A549 (cell line): ENCODE measurements around the gene BRSK2. TPM values are rescaled to one million over a fixed set of nuclear protein-coding genes. Genes with fewer than 3 reads are reported as not detected.

ENCODE experiments used
- ATAC-seq, 2 experiments: fragments of 200-7000 bp in 1 of 2; fragments of >200 bp in 1 of 2; cut with Nextera tagmentation in 1 of 2; cut with Tn5 transposase in 1 of 2; 3 replicates each; pipeline versions ENCODE4 v1.8.0 to v1.9.1; 2018 to 2020; ENCODE audit warnings: mild to moderate bottlenecking in 1 of 2, moderate library complexity in 1 of 2
- CTCF ChIA-PET: fragments of 300-600 bp; sonication (Branson Sonifier 250); formaldehyde crosslinking; extraction: SDS; loops from one replicate; lab custom pipeline; 2021; ENCODE audit warnings: antibody characterized with exemption, inconsistent platforms; lab: Yijun Ruan, JAX
- POLR2A ChIA-PET: fragments of 350-600 bp; formaldehyde crosslinking; extraction: SDS; loops from one replicate; lab custom pipeline; 2021; ENCODE audit warnings: antibody characterized with exemption, inconsistent platforms; lab: Yijun Ruan, JAX
- DNase-seq, 2 experiments: peaks; one replicate each; pipeline versions ENCODE4 v3.0.0 to v3.0.0-alpha.2; 2011 to 2016; ENCODE audit warnings: low read depth in 1 of 2, low spot score in 1 of 2
- FAIRE-seq: peaks from 2 replicates; lab custom pipeline; 2011; peaks lifted over from hg19 to GRCh38; lab: Jason Lieb, UNC
- H3K27ac ChIP-seq, 2 experiments: fragments of >200 bp; sonication (Bioruptor Twin); formaldehyde crosslinking; 3 replicates each; pipeline ENCODE4 v1.5.1; 2016 to 2017
- H3K4me1 ChIP-seq: fragments of >200 bp; sonication (Bioruptor Twin); formaldehyde crosslinking; 3 replicates; pipeline ENCODE4 v1.6.1; 2016
- H3K4me2 ChIP-seq: fragments of >200 bp; sonication (Bioruptor Twin); formaldehyde crosslinking; 3 replicates; pipeline ENCODE4 v1.6.1; 2016
- H3K4me3 ChIP-seq: fragments of >200 bp; sonication (Bioruptor Twin); formaldehyde crosslinking; 3 replicates; pipeline ENCODE4 v1.5.1; 2016
- H3K9me3 ChIP-seq: fragments of >200 bp; sonication (Bioruptor Twin); formaldehyde crosslinking; 3 replicates; pipeline ENCODE4 v1.6.1; 2016
- CHD2 ChIP-seq: fragments of 150-350 bp; IDR thresholded peaks from 2 replicates; pipeline ENCODE4 v1.6.1; 2014; ENCODE audit warnings: low read length; ENCODE audit not compliant: partially characterized antibody
- E2F6 ChIP-seq: IDR thresholded peaks from 2 replicates; pipeline ENCODE4 v1.6.1; 2012; ENCODE audit warnings: low read depth, borderline replicate concordance
- EHMT2 ChIP-seq: fragments of 200-600 bp; sonication (generic); IDR thresholded peaks from 2 replicates; pipeline ENCODE4 v1.6.1; 2016; ENCODE audit warnings: antibody characterized with exemption, low read depth, mild to moderate bottlenecking, moderate library complexity
- EP300 ChIP-seq, 2 experiments: fragments of >200 bp; sonication (Bioruptor Twin); formaldehyde crosslinking; IDR thresholded peaks; 2 replicates in 1 of 2; 3 replicates in 1 of 2; pipeline ENCODE4 v1.6.1; 2016 to 2017
- FOXS1 ChIP-seq: fragments of 250-450 bp; sonication (Bioruptor Pico); IDR thresholded peaks from 2 replicates; pipeline ENCODE4 v1.5.0; 2020; ENCODE audit warnings: mild to moderate bottlenecking, moderate library complexity
- HDAC2 ChIP-seq: fragments of 200-600 bp; sonication (generic); IDR thresholded peaks from 2 replicates; pipeline ENCODE4 v1.6.1; 2016
- JUNB ChIP-seq: fragments of >200 bp; sonication (Bioruptor Twin); formaldehyde crosslinking; IDR thresholded peaks from 2 replicates; pipeline ENCODE4 v1.6.1; 2016
- KDM1A ChIP-seq: fragments of 200-600 bp; sonication (generic); IDR thresholded peaks from 2 replicates; pipeline ENCODE4 v1.6.1; 2016; ENCODE audit warnings: low read depth, mild to moderate bottlenecking
- KDM5A ChIP-seq: fragments of 200-600 bp; sonication (generic); IDR thresholded peaks from 2 replicates; pipeline ENCODE4 v1.6.1; 2016; ENCODE audit warnings: antibody characterized with exemption, mild to moderate bottlenecking
- POLR2A ChIP-seq: IDR thresholded peaks from 2 replicates; pipeline ENCODE4 v1.6.1; 2012; ENCODE audit warnings: mild to moderate bottlenecking, low read length
- POLR2AphosphoS2 ChIP-seq: conservative IDR thresholded peaks from 2 replicates; pipeline ENCODE4 v1.6.1; 2012; ENCODE audit warnings: low read length, improper control_type of control experiment, inconsistent platforms
- RAD21 ChIP-seq, 2 experiments: fragments of >200 bp in 1 of 2; sonication (Bioruptor Twin) in 1 of 2; formaldehyde crosslinking in 1 of 2; IDR thresholded peaks in 1 of 2; conservative IDR thresholded peaks in 1 of 2; 2 replicates in 1 of 2; 3 replicates in 1 of 2; pipeline ENCODE4 v1.6.1; 2012 to 2018; ENCODE audit warnings: inconsistent platforms in 1 of 2
- RARB ChIP-seq: fragments of 250-450 bp; sonication (Bioruptor Pico); IDR thresholded peaks from 2 replicates; pipeline ENCODE4 v1.8.0; 2021; ENCODE audit warnings: mild to moderate bottlenecking, moderate library complexity
- RCOR1 ChIP-seq: fragments of 150-350 bp; IDR thresholded peaks from 2 replicates; pipeline ENCODE4 v1.6.1; 2014; ENCODE audit warnings: antibody characterized with exemption, low read length, low read depth
- RFX5 ChIP-seq: fragments of 450-650 bp; IDR thresholded peaks from 2 replicates; pipeline ENCODE4 v1.7.1; 2014; ENCODE audit warnings: antibody characterized with exemption, mild to moderate bottlenecking, moderate library complexity
- ZC3H11A ChIP-seq: fragments of 450-650 bp; IDR thresholded peaks from 2 replicates; pipeline ENCODE4 v1.6.1; 2014; ENCODE audit warnings: antibody characterized with exemption, mild to moderate bottlenecking
- WGBS: methylation state at CpG from one replicate; pipeline ENCODE4 v1.1.6; 2017; ENCODE audit errors: missing lambda C conversion rate; 5-methylcytosine and 5-hydroxymethylcytosine counted together
- polyA plus RNA-seq, 4 experiments: library from polyadenylated mRNA; depleted of rRNA in 3 of 4; stranded (reverse); fragments of >200 nt; fragmentation: RNase III in 1 of 4; extraction: RNeasy Plus Mini Kit Qiagen cat#74134 plus additional on column Dnase treatment in 1 of 4; gene quantifications; 2 replicates in 3 of 4; 3 replicates in 1 of 4; pipeline ENCODE4 v1.2.3, GENCODE V29; 2011 to 2017
- TF ChIP-seq, protein P1 (sequence below): IDR thresholded peaks from 2 replicates; pipeline ENCODE4 v1.6.1; 2012
- TF ChIP-seq, protein P2 (sequence below): fragments of 250-450 bp; sonication (Bioruptor Pico); IDR thresholded peaks from 2 replicates; pipeline ENCODE4 v1.5.0; 2020; ENCODE audit warnings: low read depth, mild to moderate bottlenecking, moderate library complexity
- TF ChIP-seq, protein P3 (sequence below): fragments of 200-600 bp; sonication (generic); IDR thresholded peaks from 2 replicates; pipeline ENCODE4 v1.6.1; 2016; ENCODE audit warnings: antibody characterized with exemption, mild to moderate bottlenecking, moderate library complexity

Gene BRSK2
- polyA plus RNA-seq, 2 of the 4 experiments (the other 2 are of a cell fraction): 3.8 to 10.1 TPM

DNA sequence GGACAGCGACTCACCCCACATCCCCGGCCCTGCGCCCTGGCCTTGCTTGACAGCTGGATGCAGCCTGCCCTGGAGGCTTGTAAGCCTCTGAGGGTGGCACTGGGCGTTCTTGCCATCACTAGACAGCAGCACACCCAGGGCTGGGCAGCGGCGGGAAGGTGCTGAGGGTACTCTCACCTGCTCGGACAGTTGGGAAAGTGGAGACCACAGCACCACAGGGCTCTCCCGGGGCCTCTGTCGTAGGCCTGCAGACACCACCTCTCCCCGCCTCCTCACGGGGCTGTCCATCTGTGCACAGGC lies 18.8 kb upstream of the BRSK2 start:
- Histone ChIP-seq H3K27ac (no peak overlapping the region), H3K4me1 (peaks cover 19% of the 10 kb centered on the region), H3K4me2 (no peak overlapping the region), H3K9me3 (peaks cover 6% of the 10 kb centered on the region), H3K4me3 (no peak overlapping the region)
- no peak for FAIRE-seq
- DNase-seq: no peak
- POLR2A ChIA-PET: no interaction called here
- WGBS: 91% methylated on average over 9 of the region's 11 CpGs
- CTCF ChIA-PET: no interaction called here
- no peak for ATAC-seq
- TF ChIP-seq, protein P1, sequence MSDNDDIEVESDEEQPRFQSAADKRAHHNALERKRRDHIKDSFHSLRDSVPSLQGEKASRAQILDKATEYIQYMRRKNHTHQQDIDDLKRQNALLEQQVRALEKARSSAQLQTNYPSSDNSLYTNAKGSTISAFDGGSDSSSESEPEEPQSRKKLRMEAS: no peak

DNA sequence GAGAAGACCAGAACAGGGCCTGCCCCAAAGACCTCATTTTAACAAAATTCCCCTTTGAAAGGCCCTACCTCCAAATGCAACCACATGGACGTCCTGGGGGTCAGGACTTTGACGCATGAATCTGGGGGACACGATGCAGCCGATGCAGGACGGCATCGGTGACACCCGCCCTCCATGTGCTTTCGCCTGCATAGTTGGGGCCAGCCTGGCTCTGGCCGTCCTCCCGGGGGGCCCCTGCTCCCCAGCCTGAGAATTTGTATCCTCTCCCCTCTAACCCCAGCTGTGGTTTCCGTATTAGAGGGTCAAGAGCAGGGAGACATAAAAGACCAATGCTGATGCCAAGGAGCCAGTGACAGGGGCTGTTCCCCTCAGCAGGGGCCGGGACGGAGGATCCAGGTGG lies 18.4 kb upstream of the BRSK2 start:
- ChIA-PET CTCF (no interaction called here), POLR2A (no interaction called here)
- no peak for TF ChIP-seq ZC3H11A
- no peak for TF ChIP-seq RARB (CRISPR knock-in tag)
- TF ChIP-seq, protein P2, sequence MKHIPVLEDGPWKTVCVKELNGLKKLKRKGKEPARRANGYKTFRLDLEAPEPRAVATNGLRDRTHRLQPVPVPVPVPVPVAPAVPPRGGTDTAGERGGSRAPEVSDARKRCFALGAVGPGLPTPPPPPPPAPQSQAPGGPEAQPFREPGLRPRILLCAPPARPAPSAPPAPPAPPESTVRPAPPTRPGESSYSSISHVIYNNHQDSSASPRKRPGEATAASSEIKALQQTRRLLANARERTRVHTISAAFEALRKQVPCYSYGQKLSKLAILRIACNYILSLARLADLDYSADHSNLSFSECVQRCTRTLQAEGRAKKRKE (CRISPR knock-in tag): no peak
- TF ChIP-seq, protein P1: no peak
- no peak for TF ChIP-seq RAD21 (conservative IDR thresholded peaks at IDR 0.05 in 1 of 2, IDR thresholded peaks at IDR 0.05 in 1 of 2)
- TF ChIP-seq FOXS1: no peak
- no peak for TF ChIP-seq POLR2AphosphoS2
- no peak for TF ChIP-seq KDM1A
- no peak for TF ChIP-seq POLR2A
- no peak for TF ChIP-seq HDAC2
- TF ChIP-seq EP300 (IDR thresholded peaks at IDR 0.05): no peak
- no peak for TF ChIP-seq E2F6
- no peak for TF ChIP-seq KDM5A
- no peak for TF ChIP-seq JUNB
- TF ChIP-seq CHD2: no peak
- no peak for TF ChIP-seq EHMT2
- TF ChIP-seq, protein P3, sequence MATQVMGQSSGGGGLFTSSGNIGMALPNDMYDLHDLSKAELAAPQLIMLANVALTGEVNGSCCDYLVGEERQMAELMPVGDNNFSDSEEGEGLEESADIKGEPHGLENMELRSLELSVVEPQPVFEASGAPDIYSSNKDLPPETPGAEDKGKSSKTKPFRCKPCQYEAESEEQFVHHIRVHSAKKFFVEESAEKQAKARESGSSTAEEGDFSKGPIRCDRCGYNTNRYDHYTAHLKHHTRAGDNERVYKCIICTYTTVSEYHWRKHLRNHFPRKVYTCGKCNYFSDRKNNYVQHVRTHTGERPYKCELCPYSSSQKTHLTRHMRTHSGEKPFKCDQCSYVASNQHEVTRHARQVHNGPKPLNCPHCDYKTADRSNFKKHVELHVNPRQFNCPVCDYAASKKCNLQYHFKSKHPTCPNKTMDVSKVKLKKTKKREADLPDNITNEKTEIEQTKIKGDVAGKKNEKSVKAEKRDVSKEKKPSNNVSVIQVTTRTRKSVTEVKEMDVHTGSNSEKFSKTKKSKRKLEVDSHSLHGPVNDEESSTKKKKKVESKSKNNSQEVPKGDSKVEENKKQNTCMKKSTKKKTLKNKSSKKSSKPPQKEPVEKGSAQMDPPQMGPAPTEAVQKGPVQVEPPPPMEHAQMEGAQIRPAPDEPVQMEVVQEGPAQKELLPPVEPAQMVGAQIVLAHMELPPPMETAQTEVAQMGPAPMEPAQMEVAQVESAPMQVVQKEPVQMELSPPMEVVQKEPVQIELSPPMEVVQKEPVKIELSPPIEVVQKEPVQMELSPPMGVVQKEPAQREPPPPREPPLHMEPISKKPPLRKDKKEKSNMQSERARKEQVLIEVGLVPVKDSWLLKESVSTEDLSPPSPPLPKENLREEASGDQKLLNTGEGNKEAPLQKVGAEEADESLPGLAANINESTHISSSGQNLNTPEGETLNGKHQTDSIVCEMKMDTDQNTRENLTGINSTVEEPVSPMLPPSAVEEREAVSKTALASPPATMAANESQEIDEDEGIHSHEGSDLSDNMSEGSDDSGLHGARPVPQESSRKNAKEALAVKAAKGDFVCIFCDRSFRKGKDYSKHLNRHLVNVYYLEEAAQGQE: no peak
- no peak for TF ChIP-seq RFX5
- TF ChIP-seq RCOR1: no peak
- Histone ChIP-seq H3K9me3 (peaks cover 3% of the 10 kb centered on the region; the same call in 1 of the 3 replicates), H3K4me1 (peaks cover 19% of the 10 kb centered on the region), H3K4me2 (no peak overlapping the region), H3K27ac (no peak overlapping the region), H3K4me3 (no peak overlapping the region)
- no peak for FAIRE-seq
- no peak for DNase-seq
- 92% methylated on average over 13 of the region's 13 CpGs for WGBS
- ATAC-seq: no peak
